Endothelial cell of umbilical vein (primary cell): ENCODE measurements around the gene PTCD1.

Source experiments
- POLR2AphosphoS5 ChIP-seq: IDR thresholded peaks from 2 replicates; pipeline ENCODE4 v1.6.1; 2012; ENCODE audit warnings: low read depth, mild to moderate bottlenecking, control low read depth, low read length, moderate library complexity; ENCODE audit not compliant: insufficient read depth
- TF ChIP-seq, protein P1 (sequence below), 2 donors: IDR thresholded peaks; 1 replicate in 1 of 2; 2 replicates in 1 of 2; pipeline ENCODE4 v1.5.1; 2011; ENCODE audit warnings: low read length in 2 of 2, mild to moderate bottlenecking in 2 of 2, moderate library complexity in 2 of 2, control low read depth in 1 of 2, inconsistent platforms in 1 of 2, low read depth in 1 of 2; ENCODE audit not compliant: insufficient read depth in 1 of 2; ENCODE audit errors: extremely low read depth in 1 of 2

DNA sequence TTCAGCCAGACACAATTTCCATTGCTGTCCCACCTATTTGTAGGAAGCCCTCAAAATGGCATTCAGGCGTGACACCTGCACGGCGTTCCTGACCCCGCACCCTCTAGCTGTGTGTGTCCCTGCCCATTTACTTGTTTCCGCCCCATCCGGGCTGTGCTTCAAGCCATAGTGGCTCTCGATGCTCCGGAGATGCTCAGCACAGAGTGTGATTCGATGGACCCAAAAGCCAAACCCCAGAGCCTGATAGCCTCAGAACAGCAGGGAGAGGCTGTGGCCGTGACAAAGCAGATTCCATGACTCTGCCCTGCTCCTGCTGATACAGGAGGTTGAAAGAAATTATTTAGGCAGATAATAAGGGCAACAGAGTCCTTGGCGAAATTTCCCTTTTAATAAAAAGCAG, 16.4 kb downstream of the PTCD1 start:
- no peak for TF ChIP-seq POLR2AphosphoS5
- TF ChIP-seq, protein P1, sequence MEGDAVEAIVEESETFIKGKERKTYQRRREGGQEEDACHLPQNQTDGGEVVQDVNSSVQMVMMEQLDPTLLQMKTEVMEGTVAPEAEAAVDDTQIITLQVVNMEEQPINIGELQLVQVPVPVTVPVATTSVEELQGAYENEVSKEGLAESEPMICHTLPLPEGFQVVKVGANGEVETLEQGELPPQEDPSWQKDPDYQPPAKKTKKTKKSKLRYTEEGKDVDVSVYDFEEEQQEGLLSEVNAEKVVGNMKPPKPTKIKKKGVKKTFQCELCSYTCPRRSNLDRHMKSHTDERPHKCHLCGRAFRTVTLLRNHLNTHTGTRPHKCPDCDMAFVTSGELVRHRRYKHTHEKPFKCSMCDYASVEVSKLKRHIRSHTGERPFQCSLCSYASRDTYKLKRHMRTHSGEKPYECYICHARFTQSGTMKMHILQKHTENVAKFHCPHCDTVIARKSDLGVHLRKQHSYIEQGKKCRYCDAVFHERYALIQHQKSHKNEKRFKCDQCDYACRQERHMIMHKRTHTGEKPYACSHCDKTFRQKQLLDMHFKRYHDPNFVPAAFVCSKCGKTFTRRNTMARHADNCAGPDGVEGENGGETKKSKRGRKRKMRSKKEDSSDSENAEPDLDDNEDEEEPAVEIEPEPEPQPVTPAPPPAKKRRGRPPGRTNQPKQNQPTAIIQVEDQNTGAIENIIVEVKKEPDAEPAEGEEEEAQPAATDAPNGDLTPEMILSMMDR (IDR thresholded peaks at IDR 0.05; ENCODE audit: extremely low read depth in 1 of 2, insufficient read depth in 1 of 2, low read depth in 1 of 2, low read length in 2 of 2) = no peak
